Central memory CD4-positive, alpha-beta T cell (primary cell): ENCODE measurements around the gene GRM6.

Experiments used
- DNase-seq: peaks from one replicate; pipeline ENCODE4 v3.0.0; 2022
- total RNA-seq, 3 experiments: gene quantifications; one replicate each; lab custom pipeline; 2026; lab: John Stamatoyannopoulos, UW

GRM6 gene
- 0 reads per million in 3 experiments for total RNA-seq

DNA sequence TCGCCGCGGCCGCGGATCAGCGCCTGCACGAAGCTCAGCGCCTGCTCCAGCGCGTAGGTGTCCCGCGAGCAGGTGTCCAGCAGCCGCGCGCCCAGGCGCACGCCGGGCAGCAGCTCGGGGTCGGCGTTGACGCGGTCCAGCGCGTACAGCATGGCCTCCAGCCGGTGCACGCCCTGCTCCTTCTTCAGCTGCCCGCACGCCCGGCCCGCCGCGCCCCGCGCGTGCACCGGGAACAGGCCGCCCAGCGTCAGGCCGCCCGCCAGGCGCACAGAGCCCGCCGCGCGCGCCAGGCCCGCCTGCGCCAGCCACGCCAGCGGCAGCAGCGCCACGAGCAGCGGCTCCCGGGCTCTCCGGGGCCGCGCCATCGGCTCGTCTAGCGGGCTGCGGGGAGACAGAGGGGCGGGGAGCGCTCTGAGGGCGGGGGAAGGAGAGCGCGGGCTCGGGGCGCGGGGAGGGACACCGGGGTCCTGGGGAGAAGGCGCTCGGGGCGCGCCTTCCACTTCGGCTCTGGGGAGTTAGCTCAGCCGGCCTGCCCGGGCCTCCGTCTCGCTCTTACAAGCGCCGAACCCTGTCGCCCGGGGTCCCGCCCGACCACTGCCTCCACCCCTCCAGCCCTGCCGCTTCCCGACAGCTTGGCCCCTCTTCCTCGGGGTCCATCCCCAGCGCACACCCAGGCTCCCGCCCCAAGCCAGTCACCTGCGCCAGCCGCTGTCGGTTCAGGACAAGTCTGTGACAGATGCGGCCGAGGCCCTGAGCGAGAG lies at the start of gene GRM6:
TSS of gene GRM6 (minus strand) at position 741 of the 761 bp plus-strand sequence. CDS start at position 365, 376 bp downstream.
- no peak for DNase-seq

DNA sequence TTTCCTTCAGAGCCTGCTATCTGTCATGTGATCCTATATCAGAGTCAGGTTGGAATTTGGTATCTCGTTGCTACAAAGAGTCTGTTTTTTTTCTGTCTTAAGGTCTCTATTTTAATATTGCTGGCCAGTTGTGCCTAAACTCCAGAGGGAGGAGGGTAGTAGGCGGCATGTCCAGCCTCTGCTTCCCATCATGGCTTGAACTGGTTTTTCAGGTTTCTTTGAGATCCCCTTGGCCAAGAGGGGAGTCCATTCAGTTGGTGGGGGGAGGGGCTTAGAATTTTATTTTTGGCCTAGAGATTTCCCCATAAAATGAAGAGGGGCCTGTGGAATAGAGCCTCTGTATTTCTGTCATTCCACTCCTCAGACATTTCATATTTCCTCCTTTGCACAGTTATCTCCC lies 49.6 kb upstream of the GRM6 start:
- no peak for DNase-seq

DNA sequence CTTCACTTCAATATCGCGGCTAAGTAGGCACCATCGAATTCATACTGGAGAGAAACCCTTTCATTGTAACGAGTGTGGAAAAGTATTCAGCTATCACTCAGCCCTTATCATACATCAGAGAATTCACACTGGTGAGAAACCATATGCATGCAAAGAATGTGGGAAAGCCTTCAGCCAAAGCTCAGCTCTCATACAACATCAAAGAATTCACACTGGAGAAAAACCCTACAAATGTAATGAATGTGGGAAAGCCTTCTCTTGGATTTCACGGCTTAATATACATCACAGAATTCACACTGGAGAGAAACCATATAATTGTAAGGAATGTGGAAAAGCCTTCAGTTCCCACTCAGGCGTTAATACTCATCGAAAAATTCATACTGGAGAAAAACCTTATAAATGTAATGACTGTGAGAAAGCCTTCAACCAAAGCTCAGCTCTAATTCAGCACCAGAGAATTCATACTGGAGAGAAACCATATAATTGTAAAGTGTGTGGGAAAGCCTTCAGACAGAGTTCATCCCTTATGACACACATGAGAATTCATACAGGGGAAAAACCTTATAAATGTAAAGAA lies 38.0 kb upstream of the GRM6 start:
- DNase-seq: no peak

GRCh38 chr5:179023528-179024189 lies 28.5 kb upstream of the GRM6 start, which contains the start of gene ZNF879:
Gene ZNF879, plus strand, starts transcription at chr5:179023804. Its CDS starts 1,201 bp downstream, at chr5:179025005.
- DNase-seq: peak; percentile 93

GRCh38 chr5:179008667-179009066 lies 13.5 kb upstream of the GRM6 start:
- no peak for DNase-seq

DNA sequence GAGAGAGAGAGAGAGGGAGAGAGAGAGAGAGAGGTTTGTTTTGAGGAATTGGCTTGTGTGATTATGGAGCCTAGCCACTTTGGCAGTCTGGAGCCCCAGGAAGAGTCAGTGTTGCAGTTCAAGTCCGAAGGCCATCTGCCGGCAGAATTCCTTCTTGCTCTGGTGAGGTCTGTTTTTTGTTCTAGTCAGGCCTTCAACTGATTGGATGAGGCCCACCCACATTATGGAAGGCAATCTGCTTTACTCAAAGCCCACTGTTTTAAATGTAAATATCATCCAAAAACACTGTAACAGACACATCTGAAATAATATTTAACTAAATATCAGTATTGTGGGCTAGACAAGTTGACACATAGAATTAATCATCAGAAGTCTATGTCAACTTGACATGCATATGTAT lies 11.4 kb upstream of the GRM6 start:
- no peak for DNase-seq

DNA sequence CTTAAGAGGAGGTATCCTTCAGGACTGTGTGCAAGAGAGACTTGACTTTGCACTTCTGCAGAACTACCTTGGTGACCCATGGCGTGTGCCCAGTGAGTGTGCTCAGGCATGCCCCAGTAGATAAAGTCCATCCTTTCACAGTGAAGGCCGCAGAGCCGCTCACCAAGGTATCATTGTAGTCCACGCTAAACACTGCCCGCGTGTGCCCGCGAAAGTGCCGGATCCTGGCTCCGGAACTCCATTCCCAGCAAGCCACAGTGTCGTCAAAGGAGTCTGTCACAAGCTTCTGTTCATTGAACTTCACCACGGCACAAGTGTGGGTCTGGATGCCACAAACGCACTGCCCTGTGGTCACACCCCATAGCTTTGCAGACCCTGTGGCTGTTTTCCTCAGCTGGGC lies 3.3 kb upstream of the GRM6 start:
- no peak for DNase-seq

GRCh38 chr5:178997191-178997590 lies 2.1 kb upstream of the GRM6 start:
- no peak for DNase-seq

GRCh38 chr5:178996156-178996555 lies 1.0 kb upstream of the GRM6 start:
- DNase-seq: no peak

DNA sequence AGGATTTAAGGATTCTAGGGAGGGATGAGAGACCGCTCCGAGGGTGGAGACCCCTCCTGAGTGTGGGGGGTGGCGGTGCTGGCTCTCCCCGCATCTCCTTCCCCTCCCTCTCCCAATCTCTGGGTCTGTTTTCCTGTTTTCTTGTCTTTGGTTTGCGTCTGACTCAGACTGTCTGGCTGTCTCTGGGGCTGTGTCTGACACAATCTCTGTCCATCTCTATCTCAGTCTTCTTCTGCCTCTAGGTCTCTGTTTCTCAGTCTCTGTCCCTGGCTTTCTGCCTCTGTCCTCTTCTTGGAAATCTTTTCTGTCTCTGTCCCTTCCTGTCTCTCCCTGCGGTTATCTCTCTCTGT lies 196 bp upstream of the GRM6 start:
- DNase-seq: no peak

DNA sequence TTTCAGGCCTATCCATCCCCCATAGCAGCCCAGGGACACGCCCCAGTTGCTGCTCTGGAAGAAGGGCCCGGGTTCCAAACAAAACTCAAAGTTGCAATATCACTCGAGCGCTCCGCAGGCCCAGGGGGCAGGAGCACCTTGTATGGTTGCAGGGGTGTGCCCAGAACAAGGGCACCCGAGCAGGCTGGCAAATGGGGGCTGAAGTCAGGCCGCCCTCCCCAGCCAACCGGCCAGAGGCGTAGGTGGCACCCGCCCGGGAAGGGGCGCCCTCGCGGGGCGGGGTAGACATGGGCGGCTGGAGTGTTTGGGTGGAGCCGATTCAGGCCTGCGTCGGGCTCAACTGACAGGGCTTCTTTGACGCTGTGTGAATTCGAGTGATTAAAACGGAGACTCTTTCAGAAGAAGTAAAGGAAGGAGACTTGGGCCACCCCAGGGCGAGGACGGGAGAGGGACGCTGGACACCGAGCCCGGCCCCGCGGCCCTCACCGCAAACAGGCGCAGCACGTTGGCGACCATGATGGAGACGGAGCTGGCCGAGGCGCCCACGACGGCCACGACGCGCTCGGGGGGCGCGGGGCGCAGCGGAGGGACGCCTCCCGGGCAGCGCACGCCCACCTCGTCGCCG lies 1.1 kb downstream of the GRM6 start:
- no peak for DNase-seq

DNA sequence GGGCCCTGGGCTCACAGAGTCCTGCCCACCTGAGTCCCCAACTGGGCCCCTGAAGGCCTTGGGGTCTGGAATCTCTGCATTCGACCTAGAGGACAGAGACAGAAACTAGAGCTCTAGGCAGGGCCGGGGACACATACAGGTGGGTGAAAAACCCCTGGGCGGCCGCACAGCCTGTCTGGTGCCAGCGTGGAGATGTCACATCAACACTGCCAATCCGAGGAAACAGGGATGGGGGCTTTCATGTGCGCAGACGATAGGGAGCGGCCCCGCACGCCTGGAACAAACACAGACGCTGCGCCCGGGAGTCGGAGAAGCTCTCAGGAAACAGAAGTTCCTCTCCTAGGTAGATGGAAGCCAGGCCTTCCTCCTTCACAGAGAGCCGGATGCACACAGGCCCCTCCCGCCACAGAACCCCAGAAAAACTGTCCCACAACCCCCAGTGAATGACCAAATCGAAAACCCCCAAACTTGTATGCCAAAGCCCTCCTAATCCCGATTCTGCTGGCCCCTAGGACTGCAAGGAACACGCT lies 1.8 kb downstream of the GRM6 start:
- DNase-seq: no peak

DNA sequence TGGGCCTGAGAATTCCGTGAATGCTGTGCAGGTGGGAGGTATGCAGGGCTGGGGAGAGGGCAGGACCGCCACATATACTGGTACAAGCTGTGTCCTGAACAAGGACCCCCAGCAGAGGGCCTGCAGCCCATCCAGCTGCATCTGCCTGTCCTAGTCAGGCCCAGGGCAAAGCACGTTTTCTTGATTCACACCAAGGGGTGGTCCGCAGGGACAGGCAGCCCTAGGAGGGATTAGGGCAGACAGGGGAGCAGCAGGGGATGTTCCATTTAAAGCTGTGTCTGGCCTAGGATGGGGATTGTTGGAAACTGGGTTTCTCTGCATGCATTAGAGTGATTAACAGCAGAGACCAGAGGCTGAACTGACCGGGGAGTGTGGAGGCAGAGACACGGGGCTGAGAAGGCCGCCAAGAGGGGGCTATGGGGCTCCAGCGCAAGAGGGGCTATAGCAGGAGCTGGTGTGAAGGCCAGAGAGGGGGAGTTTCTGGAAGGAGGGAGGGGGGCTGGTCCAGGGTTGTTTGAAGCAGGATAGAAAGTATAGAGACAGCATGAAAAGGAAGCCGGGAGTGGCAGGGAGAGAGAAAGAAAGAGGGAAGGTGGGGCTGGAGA lies 2.7 kb downstream of the GRM6 start:
- DNase-seq: no peak

DNA sequence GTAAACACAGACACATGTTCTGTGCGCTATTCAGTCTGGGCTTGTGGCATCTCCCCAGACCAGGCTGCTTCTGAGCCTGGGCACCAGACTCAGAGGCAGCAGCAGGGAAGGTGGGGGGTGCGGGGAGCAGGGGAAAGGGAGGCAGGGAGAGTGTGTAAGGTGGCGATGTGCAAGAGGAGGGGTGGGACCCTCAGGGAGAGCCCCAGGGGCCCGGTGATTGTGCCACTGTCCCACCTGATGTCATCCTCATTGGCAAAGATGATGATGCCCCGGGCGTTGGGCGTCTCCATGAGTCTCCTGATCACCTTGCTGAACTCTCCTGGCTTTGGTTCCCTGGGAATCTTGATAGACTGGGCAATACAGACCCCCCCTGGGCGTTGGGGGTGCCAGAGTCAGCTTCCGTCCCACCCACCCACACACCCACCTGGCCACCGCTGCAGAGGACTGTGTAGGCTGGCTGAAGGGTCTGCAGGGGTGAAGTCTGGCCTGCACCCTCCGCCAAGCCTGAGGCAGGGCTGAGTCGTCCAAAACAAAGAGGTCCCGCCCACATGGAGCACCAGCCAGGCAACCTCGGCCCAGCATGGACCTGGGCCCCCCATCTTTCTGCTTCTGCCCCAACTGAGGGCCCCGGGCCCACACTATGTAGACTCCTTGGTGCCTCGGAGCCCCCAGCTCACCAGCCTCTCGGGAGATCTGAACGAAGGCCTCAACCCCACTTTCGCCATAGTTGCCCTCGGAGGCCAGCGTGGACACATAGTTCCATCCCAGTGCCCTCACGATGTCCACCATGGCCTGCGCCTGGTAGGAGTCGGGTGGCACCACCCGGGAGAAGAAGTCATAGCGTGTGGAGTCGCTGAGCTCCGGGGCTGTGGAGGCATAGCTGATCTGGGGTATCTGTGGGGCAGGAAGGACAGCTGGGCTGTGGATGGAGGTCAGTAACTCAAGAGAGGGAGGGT lies 3.7 kb downstream of the GRM6 start:
- DNase-seq: no peak

GRCh38 chr5:178990491-178990890 lies 4.6 kb downstream of the GRM6 start:
- DNase-seq: no peak

DNA sequence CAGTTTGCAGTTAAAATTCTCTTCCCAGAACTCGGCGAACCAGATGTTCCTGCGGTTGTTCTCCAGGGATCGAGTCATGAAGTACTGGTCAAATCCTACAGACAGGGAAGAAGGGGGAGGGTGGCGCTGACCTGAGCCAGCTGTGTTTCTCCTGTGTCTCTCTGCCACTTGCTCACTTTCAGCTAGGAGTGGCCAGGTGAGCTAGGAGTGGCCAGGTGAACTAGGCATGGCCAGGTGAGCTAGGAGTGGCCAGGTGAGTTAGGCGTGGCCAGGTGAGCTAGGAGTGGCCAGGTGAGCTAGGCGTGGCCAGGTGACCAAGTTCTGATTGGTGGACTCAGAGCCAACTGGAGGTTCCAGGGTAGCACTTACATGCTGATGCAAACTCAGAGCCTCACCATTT lies 5.8 kb downstream of the GRM6 start:
- DNase-seq: no peak

GRCh38 chr5:178988436-178989220 lies 6.5 kb downstream of the GRM6 start:
- no peak for DNase-seq

DNA sequence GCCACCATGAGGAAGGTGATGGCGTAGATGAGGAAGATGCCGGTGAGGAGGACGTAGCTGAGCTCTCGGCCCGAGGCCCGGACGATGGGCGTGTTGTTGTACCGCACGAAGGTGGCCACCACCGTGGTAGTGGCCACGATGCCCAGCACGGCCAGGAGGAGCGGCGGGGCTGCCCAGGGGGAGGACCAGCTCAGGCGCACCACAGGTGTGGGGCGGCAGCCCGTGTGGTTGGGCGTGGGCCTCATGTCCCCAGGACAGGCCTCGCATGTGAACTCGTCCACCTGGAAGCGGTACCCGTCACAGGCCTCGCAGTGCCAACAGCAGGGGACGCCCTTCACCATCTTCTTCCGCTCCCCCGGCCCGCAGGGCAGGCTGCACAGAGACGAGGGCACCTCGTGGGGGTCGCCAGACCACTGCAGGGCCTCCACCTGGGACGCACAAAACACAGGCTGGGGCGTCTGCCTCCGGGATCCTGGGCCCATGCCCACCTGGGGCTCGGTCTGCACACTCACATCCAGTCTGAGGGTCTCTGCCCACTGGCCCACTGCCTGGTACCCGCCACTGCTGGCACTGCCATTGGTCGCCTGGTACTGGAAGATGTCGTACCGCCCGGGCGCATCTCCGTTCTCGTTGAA lies 8.7 kb downstream of the GRM6 start:
- no peak for DNase-seq

DNA sequence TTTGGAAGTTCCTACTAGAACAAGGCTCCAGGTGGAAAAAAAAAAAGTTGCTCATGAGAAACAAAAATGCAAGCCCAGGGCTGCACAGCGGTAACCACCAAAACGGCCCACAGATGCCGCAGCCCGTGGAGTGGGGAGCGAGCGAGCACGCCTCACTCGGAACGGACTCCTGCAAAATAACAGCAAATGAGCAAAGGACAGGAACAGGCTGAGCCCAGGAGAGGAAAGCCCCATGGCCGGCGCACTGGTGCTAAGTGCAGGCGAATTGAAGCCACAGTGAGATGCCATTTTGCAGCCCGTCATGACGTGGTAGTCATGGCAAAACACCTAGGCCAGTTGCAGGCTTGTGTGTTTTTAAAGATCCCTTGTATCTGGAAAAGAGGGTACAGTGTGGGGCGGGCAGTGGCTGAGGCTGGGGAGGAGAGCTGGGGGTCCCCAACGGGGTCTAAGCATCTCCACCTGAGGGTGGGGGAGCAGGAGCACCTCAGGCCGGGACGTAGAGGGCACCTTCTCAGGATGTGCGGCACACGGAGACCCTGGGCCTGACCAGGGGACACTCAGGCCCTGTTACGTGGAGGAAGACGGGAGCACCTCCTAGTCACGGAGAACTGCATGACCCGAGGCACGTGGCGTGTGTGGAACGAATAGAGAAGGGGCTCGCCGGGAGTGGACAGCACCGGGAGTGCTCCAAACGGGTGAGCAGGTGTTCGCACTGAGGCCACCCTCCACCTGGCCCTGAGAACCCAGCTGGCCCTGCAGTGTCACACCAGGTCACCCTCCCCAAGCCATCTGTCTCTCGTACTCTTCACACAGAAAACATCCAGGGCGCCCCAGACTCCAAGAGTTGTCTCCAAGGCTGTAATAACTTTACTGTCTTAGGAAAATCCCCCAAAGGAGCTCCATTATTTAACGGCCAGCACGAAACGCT lies 10.7 kb downstream of the GRM6 start:
- no peak for DNase-seq
